GM19025 (cell line): Measurements from ENCODE around the gene NCAN.

Source experiments
- ATAC-seq: cut with Tn5 transposase; IDR thresholded peaks from one replicate; pipeline ENCODE4 v1.9.1; 2021; ENCODE audit warnings: mild to moderate bottlenecking, low read depth, moderate library complexity; ENCODE audit not compliant: unreplicated experiment

The NCAN gene

GRCh38 chr19:19278315-19278714, 66.6 kb downstream of the NCAN start:
- no peak for ATAC-seq

- ATAC-seq: no peak
Observed at GRCh38 chr19:19279062-19279612, 67.4 kb downstream of the NCAN start.

GRCh38 chr19:19279853-19280252, 68.1 kb downstream of the NCAN start:
- ATAC-seq: no peak

- ATAC-seq: no peak
Observed at GRCh38 chr19:19280561-19280960, 68.8 kb downstream of the NCAN start.

GRCh38 chr19:19285686-19286085, 73.9 kb downstream of the NCAN start:
- no peak for ATAC-seq

GRCh38 chr19:19292607-19293006, 80.8 kb downstream of the NCAN start:
- no peak for ATAC-seq

- ATAC-seq: no peak
Observed at GRCh38 chr19:19294914-19295313, 83.2 kb downstream of the NCAN start.

GRCh38 chr19:19296953-19297689, 85.4 kb downstream of the NCAN start:
- no peak for ATAC-seq

GRCh38 chr19:19297759-19298158, 86.0 kb downstream of the NCAN start:
- no peak for ATAC-seq

GRCh38 chr19:19300613-19301012, 88.9 kb downstream of the NCAN start:
- ATAC-seq: no peak
